A172 (cell line): ENCODE measurements around the gene DCLK1. TPM values are rescaled to one million over a fixed set of nuclear protein-coding genes. Genes with fewer than 3 reads are reported as not detected.

Source experiments
- DNase-seq: peaks from one replicate; pipeline ENCODE4 v3.0.0-alpha.2; 2015; ENCODE audit warnings: low spot score
- total RNA-seq: library from RNA; depleted of rRNA; stranded (reverse); fragments of >200 nt; shearing (Covaris generic); gene quantifications from 2 replicates; pipeline ENCODE4 v1.2.3, GENCODE V29; 2014

DCLK1 gene
- total RNA-seq, 1 experiment from 2014 or later, result 12.6 TPM

DNA sequence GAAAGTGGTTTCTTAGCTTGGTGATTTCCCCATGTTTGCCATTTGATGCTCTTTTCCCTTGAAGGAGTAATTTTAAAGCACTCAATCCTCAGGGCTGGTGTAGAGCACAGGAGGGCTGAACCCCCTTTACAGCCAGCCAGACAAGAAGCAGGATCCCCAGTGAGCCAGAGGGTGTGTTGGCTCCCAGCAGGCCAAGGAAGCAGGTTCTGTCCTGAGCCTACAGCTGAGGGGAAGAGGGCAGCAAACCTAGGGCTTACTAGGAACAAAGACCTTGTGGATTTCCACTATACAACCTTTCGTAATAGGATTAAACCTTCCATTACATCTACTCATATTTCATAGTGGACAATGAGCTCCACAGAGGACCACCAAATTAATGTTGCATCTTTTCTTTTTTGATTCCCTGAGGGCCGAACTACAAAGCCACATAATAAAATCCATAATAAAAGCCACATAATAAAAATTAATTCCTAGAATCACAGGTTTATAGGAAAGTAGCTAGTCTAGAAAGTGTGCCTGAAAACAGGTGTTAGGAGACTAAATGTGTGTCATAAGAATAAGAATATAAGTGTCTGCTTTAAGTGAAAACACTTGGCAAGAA lies 300.2 kb downstream of the DCLK1 start:
- DNase-seq, result no peak

DNA sequence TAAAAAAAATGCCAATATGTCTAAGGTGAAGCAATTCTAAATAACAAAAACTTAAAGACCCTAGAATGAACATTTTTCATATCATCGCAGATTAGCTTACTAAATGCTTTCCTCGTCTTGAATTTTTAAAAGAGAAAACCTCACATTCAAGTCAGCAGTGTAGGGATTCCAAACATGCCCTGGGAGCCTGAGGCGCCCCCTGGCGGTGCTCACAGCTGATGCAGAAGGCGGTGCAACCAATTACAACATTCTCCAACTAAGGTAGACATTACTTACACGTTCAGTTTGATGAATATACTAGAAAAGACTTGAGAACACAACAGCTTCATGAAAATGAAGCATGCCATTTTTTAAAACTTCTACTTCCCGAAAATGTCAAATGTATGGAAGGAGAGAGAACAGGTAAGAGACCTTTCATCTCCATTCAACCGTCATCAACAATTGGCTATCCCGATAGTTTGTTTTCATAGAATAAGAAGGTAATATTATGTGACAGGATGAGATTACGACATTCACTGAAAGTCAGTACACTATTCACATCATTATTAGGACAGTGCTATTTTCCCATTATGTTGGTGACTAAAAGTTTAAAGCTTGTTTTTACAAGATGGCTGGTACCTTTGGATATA lies 304.4 kb downstream of the DCLK1 start:
- no peak for DNase-seq

DNA sequence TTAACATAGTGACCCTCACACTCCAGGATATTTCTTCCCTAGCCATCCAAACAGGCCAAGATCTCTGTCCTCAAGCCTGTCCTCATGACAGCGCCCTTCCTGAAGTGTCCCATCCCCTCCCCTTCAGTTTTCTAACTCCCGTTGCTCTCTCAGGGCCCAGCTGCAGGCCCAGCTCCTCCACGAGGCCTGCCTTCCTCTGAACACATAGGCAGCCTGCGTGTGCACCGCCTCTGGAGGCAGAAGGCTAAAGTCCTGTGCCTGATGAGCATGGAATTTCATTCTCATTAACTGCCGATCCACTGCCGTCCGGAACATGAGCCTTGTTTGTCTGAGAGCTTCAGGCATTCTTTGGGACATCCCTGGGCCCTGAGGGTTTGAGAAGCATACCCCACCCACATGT lies 306.4 kb downstream of the DCLK1 start:
- DNase-seq, result no peak

DNA sequence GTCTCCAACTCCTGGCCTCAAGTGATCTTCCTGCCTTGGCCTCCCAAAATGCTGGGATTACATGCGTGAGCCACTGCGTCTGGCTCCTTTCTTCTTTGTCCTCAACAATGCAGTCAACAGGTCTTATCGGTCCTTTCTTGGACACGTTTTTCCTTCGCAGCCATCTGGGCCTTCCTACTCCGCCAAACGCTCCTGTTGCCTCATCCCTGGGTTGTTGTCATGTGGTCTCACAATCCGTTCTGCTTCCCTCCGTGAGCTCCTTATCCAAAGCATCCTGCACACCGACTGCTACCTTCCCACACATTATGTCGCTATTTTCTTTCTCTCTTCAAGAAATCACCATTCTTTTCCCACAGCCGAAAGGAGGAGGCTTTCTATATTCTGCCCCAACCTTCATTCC lies 306.8 kb downstream of the DCLK1 start:
- no peak for DNase-seq

DNA sequence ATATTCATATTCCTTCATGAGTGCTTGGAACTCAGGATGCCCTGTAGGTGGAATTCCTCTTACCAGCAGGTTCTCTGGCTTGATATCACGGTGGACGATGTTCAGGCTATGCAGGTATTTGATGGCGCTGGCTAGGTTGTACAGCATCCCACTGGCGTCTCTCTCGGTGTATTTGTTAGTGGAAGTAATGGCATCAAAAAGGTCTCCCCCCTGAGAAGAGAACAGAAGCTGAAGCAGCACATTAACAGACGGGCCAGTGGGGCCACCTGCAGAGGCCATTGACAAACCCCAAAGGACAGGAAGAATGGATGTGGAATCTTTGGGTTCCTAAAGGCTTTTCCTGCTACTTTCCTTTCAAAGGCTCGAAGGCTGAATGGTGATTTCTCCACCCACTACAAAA lies 308.5 kb downstream of the DCLK1 start:
- DNase-seq, result no peak

DNA sequence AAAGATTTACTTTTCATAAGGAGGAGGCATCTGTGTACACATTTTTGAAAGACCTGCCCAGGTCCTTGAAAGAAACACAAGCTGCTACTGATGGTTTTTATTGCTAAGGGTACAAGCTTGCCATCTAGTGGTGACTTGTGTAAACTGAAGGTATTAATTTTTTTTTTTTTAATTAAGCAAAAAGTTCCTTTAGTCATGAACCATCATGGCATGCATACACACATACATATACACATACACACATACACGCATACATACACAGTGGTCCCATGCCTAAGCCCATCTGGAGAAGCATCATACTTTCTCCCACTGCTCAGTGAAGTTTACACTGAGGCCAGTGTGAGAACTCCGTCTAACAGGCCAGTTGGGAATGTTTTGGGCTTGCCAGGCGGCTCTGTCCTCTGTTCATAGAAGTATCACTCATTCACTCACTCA lies 312.5 kb downstream of the DCLK1 start:
- DNase-seq, result peak; percentile 35

DNA sequence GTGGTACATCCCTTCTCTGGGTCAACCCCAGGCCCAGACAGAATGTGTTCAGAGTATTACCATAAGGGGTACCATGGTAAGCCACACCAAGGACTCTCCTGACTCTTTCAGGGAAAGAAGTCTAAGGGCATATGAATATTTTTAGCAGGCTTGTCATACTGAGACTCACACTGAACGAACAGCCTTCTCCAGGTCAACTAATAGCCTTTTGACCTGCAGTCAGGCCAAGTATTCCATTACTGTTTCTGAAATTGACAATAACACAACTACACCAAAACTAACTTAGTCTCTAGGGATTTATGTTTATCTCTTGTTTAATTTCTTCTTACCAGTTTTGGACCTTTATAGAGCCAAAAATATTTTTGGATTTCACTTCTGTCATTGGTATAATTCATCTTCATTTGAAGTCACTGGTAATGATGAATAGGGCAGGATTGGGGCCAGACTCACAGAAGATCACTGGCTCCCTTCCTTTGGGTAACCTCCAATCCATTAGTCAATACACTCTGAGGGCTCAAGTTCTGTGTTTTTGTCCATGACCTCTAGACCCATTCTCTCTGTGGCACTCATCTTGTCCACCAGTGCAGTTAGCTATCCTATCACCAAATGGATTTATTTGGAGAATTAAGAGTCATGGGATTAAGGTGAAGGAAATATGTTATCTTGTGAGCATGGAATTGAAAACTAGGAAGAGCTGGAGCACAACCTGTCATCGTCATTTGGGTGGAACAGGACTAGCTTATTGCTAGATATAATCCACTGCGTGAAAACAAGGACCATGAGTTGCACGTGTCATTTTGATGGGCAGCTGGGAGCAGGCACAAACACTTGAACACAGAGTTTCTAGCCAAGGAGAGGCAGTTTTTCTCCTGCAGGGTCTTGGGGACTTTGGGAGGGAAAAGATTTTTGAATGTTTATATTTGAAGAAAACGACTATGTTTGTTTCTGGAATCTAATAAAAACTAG lies 313.3 kb downstream of the DCLK1 start:
- DNase-seq, result no peak

DNA sequence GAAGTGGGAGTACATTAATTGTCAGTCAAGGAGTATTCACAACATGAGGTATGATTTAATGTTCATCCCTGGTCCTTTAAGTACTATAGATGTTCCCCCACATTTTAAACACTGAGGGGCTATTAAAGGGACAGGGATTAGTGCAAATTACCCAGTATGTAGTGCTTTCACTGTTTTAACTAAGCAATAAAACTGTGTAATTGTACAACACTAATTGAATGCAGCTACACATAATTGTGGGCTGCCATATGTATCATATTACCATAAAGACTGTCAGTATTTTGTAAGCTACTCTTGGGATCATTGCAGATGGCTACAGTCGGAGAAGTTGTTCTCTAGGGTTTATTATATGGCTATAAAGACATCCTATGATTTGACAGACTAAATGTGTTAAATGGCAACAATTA lies 316.6 kb downstream of the DCLK1 start:
- DNase-seq, result no peak

DNA sequence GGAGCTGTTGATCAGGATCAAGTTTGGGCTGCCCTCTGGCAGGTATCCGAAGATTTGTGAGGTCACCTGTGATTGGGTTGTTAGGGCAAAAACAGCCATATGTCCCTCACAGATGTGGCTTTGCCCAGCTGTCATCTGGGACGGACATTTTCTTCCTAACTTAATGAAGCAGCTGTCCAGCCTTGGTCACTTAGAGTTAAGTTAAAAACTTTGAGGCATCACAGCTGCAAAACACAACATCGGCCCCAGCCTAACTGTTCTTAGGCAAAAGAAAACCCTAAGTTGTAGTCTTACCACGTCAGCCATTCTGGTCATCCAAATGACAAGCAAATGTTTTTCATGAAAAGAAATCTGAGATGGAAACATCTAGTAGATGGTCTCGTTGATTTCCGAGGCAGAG lies 318.4 kb downstream of the DCLK1 start:
- no peak for DNase-seq

DNA sequence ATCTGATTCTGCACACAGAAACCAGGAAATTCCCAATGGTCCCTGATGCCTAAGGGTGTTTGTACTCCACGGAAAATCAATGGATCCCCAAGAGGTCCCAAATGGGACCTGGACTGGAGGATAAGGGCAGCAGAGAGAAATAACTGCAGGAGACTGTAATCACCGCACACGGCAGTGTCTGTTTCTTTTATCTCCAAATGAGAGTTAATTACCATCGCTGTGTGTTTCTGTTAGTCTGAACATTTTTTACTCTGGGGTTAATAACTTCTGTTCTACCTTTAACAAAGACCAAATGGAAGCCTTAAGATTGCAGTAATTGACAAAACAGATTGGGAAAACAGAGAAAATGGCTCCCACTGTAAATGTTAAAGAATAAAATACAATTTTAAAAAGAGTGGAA lies 320.9 kb downstream of the DCLK1 start:
- DNase-seq, result no peak

DNA sequence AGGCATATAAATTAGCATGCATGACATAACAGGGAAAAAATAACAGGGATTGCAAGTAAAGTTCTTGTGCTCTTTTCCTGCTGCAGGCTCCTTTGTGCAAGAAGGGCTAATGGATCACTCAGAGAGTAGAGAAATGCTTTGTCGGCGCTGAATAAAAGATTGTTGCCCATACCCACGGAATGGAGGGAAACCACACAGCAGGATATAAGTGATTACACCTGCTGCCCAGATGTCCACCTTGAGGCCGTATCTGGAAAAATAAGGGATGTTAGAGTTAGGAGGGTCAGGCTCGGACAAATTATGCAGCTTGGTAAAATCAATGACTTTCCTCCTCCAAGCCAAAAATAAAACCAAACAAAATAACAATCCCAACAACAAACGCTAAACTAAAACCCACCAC lies 322.3 kb downstream of the DCLK1 start:
- DNase-seq, result no peak

DNA sequence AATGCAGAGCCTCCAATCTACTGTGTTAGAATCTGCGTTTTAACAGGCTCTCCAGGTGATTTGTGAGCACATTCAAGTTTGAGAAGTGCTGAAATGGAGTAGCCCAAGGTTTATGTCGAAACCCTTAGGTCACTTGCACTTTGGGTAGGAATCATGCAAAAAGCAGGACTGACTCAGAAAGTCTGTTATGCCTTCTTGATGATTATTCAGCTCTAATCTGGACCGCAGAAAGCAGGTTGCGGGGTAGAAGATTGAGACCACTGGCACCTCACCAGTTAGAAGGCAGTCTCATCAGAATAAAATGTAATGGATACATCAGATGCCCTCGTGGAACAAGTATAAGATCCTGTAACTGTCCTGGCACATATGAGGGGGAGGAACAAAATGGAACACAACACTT lies 326.3 kb downstream of the DCLK1 start:
- DNase-seq, result no peak

DNA sequence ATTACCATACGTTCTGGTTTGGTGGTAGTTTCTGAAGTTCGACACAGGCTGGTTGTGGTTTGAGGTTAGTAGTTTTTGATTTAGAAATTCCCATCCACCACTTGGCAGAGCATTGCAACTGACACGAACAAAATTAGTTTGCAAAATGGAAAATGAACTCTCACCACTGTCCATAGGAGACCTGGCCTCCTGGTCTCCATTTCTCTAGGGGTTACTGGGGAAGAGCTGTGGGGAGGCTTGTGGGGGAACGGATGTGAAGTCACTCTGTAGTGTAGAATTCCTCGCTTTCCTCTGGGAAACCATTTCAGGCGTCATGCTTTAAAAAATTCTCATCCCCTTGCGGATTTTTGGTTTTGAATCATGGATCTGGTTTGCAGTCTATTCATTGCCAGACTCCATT lies 333.2 kb downstream of the DCLK1 start:
- no peak for DNase-seq

DNA sequence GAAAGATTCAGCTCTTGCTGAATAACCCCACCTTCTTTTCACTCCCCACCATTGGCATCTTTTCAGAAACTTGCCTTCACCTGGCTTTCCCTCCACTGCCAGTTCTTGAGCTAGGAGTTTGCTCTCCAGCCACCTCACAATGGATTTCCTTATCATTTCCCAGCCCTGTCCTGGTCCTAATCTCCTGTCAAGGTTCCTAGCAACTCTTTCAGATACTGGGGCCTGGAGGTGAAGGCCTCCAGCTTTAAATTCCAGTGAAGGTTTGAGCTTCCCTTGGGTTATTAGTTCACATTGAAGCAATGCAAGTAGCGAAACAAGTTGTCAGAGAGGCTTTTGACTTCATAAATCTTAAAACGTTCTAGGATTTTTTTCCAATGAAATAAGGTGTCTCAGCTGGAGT lies 333.9 kb downstream of the DCLK1 start:
- no peak for DNase-seq

DNA sequence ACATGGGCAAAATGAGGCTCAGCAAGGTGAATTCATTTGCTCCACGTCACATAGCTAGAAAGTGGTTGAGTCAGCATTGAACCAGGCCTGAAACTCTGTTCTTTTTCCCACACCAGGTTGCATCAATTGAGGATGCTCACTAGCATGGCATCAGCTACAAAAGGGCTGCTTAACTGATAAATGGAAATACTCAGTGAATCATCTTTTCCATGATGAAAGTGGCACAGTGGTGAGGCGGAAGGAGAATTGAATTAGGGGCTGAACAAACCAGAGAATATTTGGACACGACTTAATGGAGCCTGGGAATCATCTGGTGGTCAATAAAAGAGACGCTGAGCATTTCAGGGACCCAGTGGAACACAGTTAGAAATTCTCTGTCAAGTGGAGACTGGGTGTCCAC lies 334.6 kb downstream of the DCLK1 start:
- DNase-seq, result no peak

DNA sequence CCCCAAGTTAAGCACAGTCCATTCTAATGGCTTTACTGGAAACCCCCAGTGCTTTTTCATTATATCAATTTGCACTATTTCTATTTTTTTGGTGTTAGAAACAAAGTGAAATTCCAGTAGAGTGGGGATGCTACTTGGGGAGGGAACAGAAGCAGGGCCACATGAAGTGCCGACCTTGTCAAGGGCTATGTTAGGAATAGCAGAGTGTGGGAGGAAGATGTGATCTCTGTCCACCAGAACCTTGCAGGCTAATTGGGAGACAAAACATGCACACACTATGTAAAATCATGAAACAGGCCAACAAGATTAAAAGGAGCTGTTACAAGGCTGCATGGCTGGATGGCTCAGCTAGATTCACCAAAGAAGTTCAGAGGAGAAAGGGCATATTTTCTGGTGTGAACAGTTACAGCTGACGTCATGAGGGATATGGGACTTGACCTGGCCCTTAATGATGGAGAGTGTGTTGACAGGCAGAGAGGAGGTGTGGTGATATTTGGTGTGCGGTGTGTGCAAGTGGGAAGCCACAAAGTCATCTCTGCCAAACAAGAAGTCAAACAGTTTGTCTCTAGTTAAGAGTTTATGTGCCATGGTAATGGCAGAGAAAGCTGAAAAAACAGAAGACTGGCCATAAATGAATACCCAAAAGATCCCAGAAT lies 336.3 kb downstream of the DCLK1 start:
- no peak for DNase-seq

DNA sequence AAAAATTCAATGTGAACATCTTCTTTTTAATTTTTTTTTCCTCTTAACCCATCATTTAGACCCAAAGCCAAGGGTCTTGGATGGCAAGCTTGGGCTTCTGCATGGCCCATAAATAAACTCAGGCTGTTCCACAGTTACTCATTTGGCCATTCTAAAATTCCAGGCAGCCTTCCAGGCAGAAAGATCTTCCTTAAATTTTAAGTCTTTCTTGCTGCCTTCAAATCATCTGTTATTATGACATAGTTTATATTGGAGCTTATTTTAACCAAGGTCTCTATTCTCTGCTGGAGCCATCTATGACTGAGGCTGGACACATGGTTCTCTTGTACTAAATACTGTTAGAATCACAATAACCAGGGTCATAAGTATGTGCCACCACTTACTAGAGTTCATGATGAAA lies 337.4 kb downstream of the DCLK1 start:
- no peak for DNase-seq

DNA sequence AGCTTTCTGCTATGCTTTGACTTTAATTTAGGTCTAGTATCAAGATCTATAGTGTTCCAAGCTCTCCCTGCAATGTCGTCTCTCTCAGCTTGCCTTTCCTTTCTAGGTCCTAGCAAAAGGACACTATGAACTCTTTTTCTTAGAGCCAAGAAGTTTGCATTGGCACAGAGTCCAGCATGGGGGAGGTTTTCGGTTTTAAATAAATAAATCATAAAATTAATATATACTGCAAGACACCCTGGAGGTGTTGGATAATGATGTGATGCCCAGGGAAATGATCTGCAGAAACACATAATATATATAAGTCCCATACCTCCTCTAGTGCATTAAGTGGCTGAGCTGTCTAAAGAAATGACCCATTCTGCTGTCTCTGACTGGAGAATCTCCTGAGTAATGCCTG lies 338.3 kb downstream of the DCLK1 start:
- DNase-seq, result no peak

DNA sequence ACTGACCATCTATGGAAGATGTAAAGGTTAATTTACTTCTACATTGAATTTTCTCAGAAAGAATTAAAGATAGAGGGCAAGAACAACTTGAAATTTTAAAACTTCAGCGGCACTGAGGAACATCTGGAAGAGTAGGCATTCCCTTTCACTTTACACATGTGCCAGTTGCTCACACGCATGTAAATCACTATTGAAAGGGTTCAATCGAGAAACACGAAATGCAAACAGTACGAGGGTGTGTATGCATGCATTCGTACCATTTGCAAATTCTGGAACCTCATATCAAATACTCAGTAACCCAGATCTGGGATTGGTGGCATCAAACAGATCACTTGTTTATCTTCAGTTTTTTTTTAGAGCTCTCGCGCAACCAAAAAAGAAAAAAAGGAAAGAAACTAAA lies 339.2 kb downstream of the DCLK1 start:
- no peak for DNase-seq

DNA sequence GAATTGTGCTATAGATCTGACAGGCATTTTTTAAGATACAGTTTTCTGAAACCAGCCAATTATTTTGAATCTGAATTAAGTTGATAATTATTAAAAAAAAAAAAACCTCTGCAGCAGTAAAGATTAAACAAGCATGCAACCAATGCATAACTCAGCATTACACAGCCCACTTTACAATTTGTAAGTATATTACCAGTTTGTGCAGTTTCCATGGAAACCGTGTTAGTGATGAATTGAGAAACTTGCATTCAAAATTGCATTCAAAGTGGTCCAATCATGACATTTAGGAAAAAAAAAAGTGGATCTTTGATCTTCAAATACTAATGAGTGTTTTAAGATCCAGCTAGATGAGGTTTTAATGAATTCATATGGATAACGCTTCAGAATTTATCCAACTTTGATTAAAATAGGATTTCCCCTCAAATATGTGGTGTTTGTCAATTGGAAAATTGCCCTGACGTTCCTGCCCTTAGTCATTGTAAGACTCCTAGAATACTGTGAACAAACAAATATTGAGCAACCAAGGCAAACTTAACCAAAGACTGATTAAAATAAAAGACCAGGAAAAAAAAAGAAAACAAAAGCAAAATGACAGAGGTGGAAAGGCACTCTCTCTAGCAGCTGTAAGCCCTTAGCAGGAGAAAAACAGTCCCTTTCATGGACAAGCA lies 339.9 kb downstream of the DCLK1 start:
- DNase-seq, result no peak

DNA sequence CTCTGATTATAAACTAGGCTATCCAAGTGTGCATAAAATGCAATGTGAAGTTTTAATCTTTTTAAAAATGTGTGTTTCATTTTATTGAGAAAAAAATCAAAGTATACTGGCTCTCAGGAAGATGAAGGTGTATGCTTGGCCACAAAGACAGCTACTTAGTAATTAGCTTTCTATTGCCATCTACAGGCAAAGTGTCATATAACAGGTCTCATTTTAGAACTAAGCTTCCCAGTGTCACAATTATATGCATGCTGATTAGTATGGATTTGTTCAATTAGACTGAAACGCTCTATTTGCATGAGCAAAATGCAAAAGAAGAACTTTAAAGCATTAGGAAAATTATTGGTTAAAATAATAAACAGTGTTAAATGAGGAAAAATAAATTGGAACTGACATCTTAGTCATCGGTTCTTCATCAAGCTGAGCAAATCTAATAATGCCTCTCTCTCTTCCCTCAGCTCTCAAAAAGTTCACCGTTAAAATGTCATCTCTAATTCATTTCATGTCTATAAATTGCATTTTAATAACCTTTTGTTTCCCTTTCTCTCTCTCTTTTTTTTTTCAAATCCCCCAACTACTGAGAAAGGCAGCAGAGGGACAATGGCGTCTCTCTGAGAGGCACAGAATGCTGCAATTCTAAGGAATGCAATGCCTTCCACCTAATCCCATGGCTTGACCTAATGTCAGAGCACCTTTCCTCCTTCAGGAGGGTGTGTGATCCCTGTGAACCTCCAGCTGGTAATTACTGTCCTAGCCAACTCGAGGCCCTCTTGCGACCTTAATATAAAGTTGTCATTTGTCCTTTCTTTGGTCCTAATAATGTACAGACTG lies 341.6 kb downstream of the DCLK1 start:
- peak; percentile 15 for DNase-seq
